Body of pancreas (tissue), 4 donors: ENCODE measurements around the gene MEN1.

Source experiments
- CTCF ChIP-seq, 7 experiments: fragments of 450-650 bp in 4 of 7; fragments of 200-600 bp in 3 of 7; sonication (generic) in 3 of 7; IDR thresholded peaks; one replicate each; pipeline ENCODE4 v1.5.1; 2016 to 2019; ENCODE audit warnings: antibody characterized with exemption in 7 of 7
- POLR2A ChIP-seq, 3 donors: fragments of 450-650 bp; IDR thresholded peaks; one replicate each; pipeline ENCODE4 v1.6.1; 2016; ENCODE audit warnings: antibody characterized with exemption in 3 of 3, mild to moderate bottlenecking in 2 of 3

- no peak for TF ChIP-seq CTCF (IDR thresholded peaks at IDR 0.05)
- no peak for TF ChIP-seq POLR2A (IDR thresholded peaks at IDR 0.05)
Observed at GRCh38 chr11:64849598-64850356, 39.4 kb upstream of the MEN1 start.
